Measurements from ENCODE around the gene SOX2. TPM values are rescaled to one million over a fixed set of nuclear protein-coding genes. Genes with fewer than 3 reads are reported as not detected.
A peak's percentile ranks its signal among the peaks of the same experiment; 100 is the strongest.

The SOX2 gene
- total and polyA plus RNA-seq, 2 experiments from 2014 or later, result not detected

DNA sequence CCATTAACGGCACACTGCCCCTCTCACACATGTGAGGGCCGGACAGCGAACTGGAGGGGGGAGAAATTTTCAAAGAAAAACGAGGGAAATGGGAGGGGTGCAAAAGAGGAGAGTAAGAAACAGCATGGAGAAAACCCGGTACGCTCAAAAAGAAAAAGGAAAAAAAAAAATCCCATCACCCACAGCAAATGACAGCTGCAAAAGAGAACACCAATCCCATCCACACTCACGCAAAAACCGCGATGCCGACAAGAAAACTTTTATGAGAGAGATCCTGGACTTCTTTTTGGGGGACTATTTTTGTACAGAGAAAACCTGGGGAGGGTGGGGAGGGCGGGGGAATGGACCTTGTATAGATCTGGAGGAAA is 1.5 kb downstream of the SOX2 start:
- Histone ChIP-seq H3K9ac (no peak overlapping the region), H3K27ac (no peak overlapping the region), H3K4me2 (ENCODE audit: unreplicated experiment) (no peak overlapping the region), H3K9me3 (ENCODE audit: low read depth) (no peaks in the 10 kb centered on the region), H3K79me2 (ENCODE audit: insufficient read depth) (no peaks in the 10 kb centered on the region), H3K4me3 (no peak overlapping the region), H3K36me3 (ENCODE audit: low read depth) (no peaks in the 10 kb centered on the region), H3K27me3 (replicated peaks; ENCODE audit: insufficient read depth) (peaks cover 93% of the 10 kb centered on the region), H3K9me2 (ENCODE audit: insufficient read depth) (no peaks in the 10 kb centered on the region), H3F3A (ENCODE audit: insufficient read depth) (no peaks in the 10 kb centered on the region), H2AFZ (no peak overlapping the region), H3K4me1 (ENCODE audit: insufficient read depth) (0 out of 2 replicates have a peak, but pooled peaks cover 5% of the 10 kb centered on the region), H4K20me1 (ENCODE audit: insufficient read depth) (no peaks in the 10 kb centered on the region)
- in situ Hi-C loops (cut with MboI), result no loop called here
- no peak for DNase-seq
- 17% methylated on average over 11 of the region's 11 CpGs for WGBS, 2 experiments (ENCODE audit: low coverage in 1 of 2, low lambda C conversion rate in 2 of 2, missing lambda C conversion rate in 2 of 2)
- TF ChIP-seq EZH2phosphoT487 (IDR thresholded peaks at IDR 0.05; ENCODE audit: insufficient read depth, low read depth), result no peak
- no peak for TF ChIP-seq EZH2 (IDR thresholded peaks at IDR 0.05; ENCODE audit: insufficient read depth, poor library complexity, severe bottlenecking)

GRCh38 chr3:181713676-181714612 is 2.2 kb downstream of the SOX2 start:
- Histone ChIP-seq H3K4me3 (no peak overlapping the region), H3F3A (ENCODE audit: insufficient read depth) (no peaks in the 10 kb centered on the region), H3K9me2 (ENCODE audit: insufficient read depth) (no peaks in the 10 kb centered on the region), H3K79me2 (ENCODE audit: insufficient read depth) (no peaks in the 10 kb centered on the region), H3K4me2 (ENCODE audit: unreplicated experiment) (no peak overlapping the region), H3K4me1 (ENCODE audit: insufficient read depth) (0 out of 2 replicates have a peak, but pooled peaks cover 5% of the 10 kb centered on the region), H3K9me3 (ENCODE audit: low read depth) (no peaks in the 10 kb centered on the region), H4K20me1 (ENCODE audit: insufficient read depth) (no peaks in the 10 kb centered on the region), H2AFZ (no peak overlapping the region), H3K36me3 (ENCODE audit: low read depth) (no peaks in the 10 kb centered on the region), H3K27ac (no peak overlapping the region), H3K27me3 (replicated peaks; ENCODE audit: insufficient read depth) (peaks cover 95% of the 10 kb centered on the region), H3K9ac (no peak overlapping the region)
- 27 to 34% methylated on average over 13 of the region's 13 CpGs for WGBS, 2 experiments (ENCODE audit: low coverage in 1 of 2, low lambda C conversion rate in 2 of 2, missing lambda C conversion rate in 2 of 2)
- no peak for DNase-seq
- in situ Hi-C loops (cut with MboI), result no loop called here
- TF ChIP-seq EZH2 (IDR thresholded peaks at IDR 0.05; ENCODE audit: insufficient read depth, poor library complexity, severe bottlenecking) (peak; percentile 67), EZH2phosphoT487 (IDR thresholded peaks at IDR 0.05; ENCODE audit: insufficient read depth, low read depth) (no peak)

- Histone ChIP-seq H3K27me3 (replicated peaks; ENCODE audit: insufficient read depth) (peaks cover 95% of the 10 kb centered on the region), H3K4me3 (no peak overlapping the region), H2AFZ (no peak overlapping the region), H3K79me2 (ENCODE audit: insufficient read depth) (no peaks in the 10 kb centered on the region), H3K4me1 (ENCODE audit: insufficient read depth) (0 out of 2 replicates have a peak, but pooled peaks cover 5% of the 10 kb centered on the region), H3F3A (ENCODE audit: insufficient read depth) (no peaks in the 10 kb centered on the region), H3K4me2 (ENCODE audit: unreplicated experiment) (no peak overlapping the region), H3K27ac (no peak overlapping the region), H3K9me3 (ENCODE audit: low read depth) (no peaks in the 10 kb centered on the region), H3K36me3 (ENCODE audit: low read depth) (no peaks in the 10 kb centered on the region), H4K20me1 (ENCODE audit: insufficient read depth) (no peaks in the 10 kb centered on the region), H3K9ac (no peak overlapping the region), H3K9me2 (ENCODE audit: insufficient read depth) (no peaks in the 10 kb centered on the region)
- 18 to 20% methylated on average over 15 of the region's 15 CpGs for WGBS, 2 experiments (ENCODE audit: low coverage in 1 of 2, low lambda C conversion rate in 2 of 2, missing lambda C conversion rate in 2 of 2)
- peak; percentile 10 for TF ChIP-seq EZH2 (IDR thresholded peaks at IDR 0.05; ENCODE audit: insufficient read depth, poor library complexity, severe bottlenecking)
- TF ChIP-seq EZH2phosphoT487 (IDR thresholded peaks at IDR 0.05; ENCODE audit: insufficient read depth, low read depth), result no peak
- in situ Hi-C loops (cut with MboI), result no loop called here
- DNase-seq, result no peak
These were observed 4.0 kb downstream of the SOX2 start for GRCh38 chr3:181715571-181716340.

GRCh38 chr3:181716966-181717365 is 5.2 kb downstream of the SOX2 start:
- Histone ChIP-seq H3K4me1 (ENCODE audit: insufficient read depth) (no peaks in the 10 kb centered on the region), H3K36me3 (ENCODE audit: low read depth) (no peaks in the 10 kb centered on the region), H3K79me2 (ENCODE audit: insufficient read depth) (no peaks in the 10 kb centered on the region), H3K4me2 (ENCODE audit: unreplicated experiment) (no peak overlapping the region), H3K4me3 (no peak overlapping the region), H3K9me2 (ENCODE audit: insufficient read depth) (no peaks in the 10 kb centered on the region), H3K27me3 (replicated peaks; ENCODE audit: insufficient read depth) (peaks cover 95% of the 10 kb centered on the region), H4K20me1 (ENCODE audit: insufficient read depth) (no peaks in the 10 kb centered on the region), H3K9me3 (ENCODE audit: low read depth) (no peaks in the 10 kb centered on the region), H3K27ac (no peak overlapping the region), H2AFZ (no peak overlapping the region), H3F3A (ENCODE audit: insufficient read depth) (no peaks in the 10 kb centered on the region), H3K9ac (no peak overlapping the region)
- DNase-seq, result no peak
- 9 to 10% methylated on average over 5 of the region's 5 CpGs for WGBS, 2 experiments (ENCODE audit: low coverage in 1 of 2, low lambda C conversion rate in 2 of 2, missing lambda C conversion rate in 2 of 2)
- in situ Hi-C loops (cut with MboI), result no loop called here
- TF ChIP-seq EZH2phosphoT487 (IDR thresholded peaks at IDR 0.05; ENCODE audit: insufficient read depth, low read depth) (no peak), EZH2 (IDR thresholded peaks at IDR 0.05; ENCODE audit: insufficient read depth, poor library complexity, severe bottlenecking) (no peak)

Measured in GM23248 (cell line).